Stomach (tissue), 9 donors: ENCODE results near the gene CLCN6. TPM values are rescaled to one million over a fixed set of nuclear protein-coding genes. Genes with fewer than 3 reads are reported as not detected.

Experiments
- DNase-seq, 2 donors: peaks; one replicate each; pipeline versions ENCODE4 v3.0.0 to v3.0.0-alpha.2; 2013 to 2019
- H3K27ac ChIP-seq, 5 donors: fragments of 200-600 bp in 4 of 5; sonication (generic) in 4 of 5; one replicate each; pipeline ENCODE4 v1.5.1; 2013 to 2019; ENCODE audit warnings: mild to moderate bottlenecking in 1 of 5, moderate library complexity in 1 of 5
- H3K27me3 ChIP-seq, 3 donors: fragments of 200-600 bp; sonication (generic); one replicate each; pipeline ENCODE4 v1.5.1; 2017 to 2019; ENCODE audit warnings: mixed run types in 1 of 3
- H3K36me3 ChIP-seq, 4 donors: fragments of 200-600 bp; sonication (generic); 1 replicate in 3 of 4; 2 replicates in 1 of 4; pipeline ENCODE4 v1.5.1; 2016 to 2019
- H3K4me1 ChIP-seq, 4 donors: fragments of 200-600 bp; sonication (generic); one replicate each; pipeline ENCODE4 v1.5.1; 2016 to 2019
- H3K4me3 ChIP-seq, 4 donors: fragments of 200-600 bp; sonication (generic) in 3 of 4; one replicate each; pipeline ENCODE4 v1.5.1; 2016 to 2019; ENCODE audit warnings: mild to moderate bottlenecking in 1 of 4
- H3K9me3 ChIP-seq, 4 donors: fragments of 200-600 bp; sonication (generic); one replicate each; pipeline ENCODE4 v1.5.1; 2016 to 2019
- EP300 ChIP-seq: sonication (generic); formaldehyde crosslinking; IDR thresholded peaks from one replicate; pipeline ENCODE4 v1.6.1; 2017; ENCODE audit warnings: antibody characterized with exemption
- POLR2A ChIP-seq, 4 donors: fragments of 450-650 bp; IDR thresholded peaks; one replicate each; pipeline ENCODE4 v1.6.1; 2016; ENCODE audit warnings: antibody characterized with exemption in 4 of 4, control low read depth in 2 of 4, mild to moderate bottlenecking in 1 of 4, moderate library complexity in 1 of 4
- POLR2AphosphoS5 ChIP-seq, 3 donors: sonication (generic); formaldehyde crosslinking; IDR thresholded peaks; one replicate each; pipeline ENCODE4 v1.6.1; 2016; ENCODE audit warnings: antibody characterized with exemption in 3 of 3
- WGBS, 5 donors: extraction: QIAGEN DNeasy Blood & Tissue Kit in 3 of 5; methylation state at CpG; one replicate each; pipeline versions ENCODE4 v1.1.5 to v1.1.7; 2013 to 2018; 5-methylcytosine and 5-hydroxymethylcytosine counted together
- intact Hi-C: fragments of 100-400 bp; cut with DNase I; formaldehyde crosslinking; loops from one replicate; pipeline ENCODE4 v1.15.1; 2023; ENCODE audit warnings: low total_unique reads
- polyA plus RNA-seq, 3 donors: library from polyadenylated mRNA; stranded (reverse); fragments of 200-250 nt; gene quantifications; one replicate each; pipeline ENCODE4 v1.2.3, GENCODE V29; 2013
- total RNA-seq, 5 donors: library from RNA; depleted of rRNA; stranded (reverse); fragments of >200 nt; gene quantifications; one replicate each; pipeline versions ENCODE4 v1.1.0 to v1.2.3, GENCODE V29; 2014 to 2016
- TF ChIP-seq, protein P1 (sequence below), 7 experiments: fragments of 450-650 bp in 4 of 7; fragments of 200-600 bp in 3 of 7; sonication (generic) in 3 of 7; IDR thresholded peaks; one replicate each; pipeline ENCODE4 v1.5.1; 2016 to 2019; ENCODE audit warnings: antibody characterized with exemption in 7 of 7, control low read depth in 2 of 7, mild to moderate bottlenecking in 1 of 7
- donor health status: healthy with polysubstance abuse.
- donor health status: Bipolar disorder and iron deficiency.
- donor health status: healthy.

CLCN6 gene
- total and polyA plus RNA-seq, 8 donors = 4.1 to 49.6 (median 10.2) TPM

DNA sequence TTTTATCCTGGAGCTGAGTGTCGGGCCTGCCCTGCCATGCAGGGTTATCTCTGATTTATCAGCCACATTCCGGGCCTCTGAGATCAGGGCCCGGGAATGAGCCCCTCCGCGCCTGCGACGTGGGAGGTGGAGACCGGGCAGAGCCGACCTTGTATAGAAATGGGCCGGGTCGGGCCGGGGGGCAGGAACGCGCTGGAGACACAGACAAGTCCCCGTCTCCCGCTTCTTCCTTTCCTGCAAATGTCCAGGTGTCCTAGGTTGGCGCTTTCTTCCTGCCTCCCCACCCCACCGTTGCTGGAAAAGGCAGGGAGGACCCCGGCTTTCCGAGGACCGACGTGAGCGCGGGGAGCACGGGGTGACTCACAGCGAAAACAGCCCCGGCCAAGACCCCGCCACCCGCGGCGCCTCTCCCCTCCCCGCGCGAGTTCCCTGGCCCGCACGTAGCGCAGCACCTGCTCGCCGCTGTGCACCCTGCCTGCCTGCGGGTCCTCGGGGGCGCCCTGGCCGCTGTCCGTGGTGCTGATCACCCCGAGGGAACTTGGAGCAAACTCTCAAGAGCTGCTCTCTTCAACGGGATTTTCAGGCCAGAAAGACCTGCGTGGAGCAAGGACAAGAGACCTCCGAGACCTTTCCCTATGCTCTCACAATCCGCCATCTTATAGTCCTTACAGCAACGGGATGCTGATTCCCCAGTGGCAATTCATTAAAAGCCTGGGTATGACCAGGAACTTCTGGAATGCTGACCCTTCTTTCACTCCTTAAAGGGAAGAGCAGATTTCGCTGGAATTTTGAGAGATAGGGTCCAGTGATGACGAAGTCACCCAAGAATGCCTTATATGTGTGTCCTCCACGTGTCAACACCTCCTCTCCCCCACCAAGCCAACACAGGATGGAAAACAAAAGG lies 53.2 kb downstream of the CLCN6 start:
- WGBS, 5 donors = 4 to 7% (median 5%) methylated on average over 17 to 53 of the region's 53 CpGs
- intact Hi-C loops = no loop called here
- Histone ChIP-seq H3K36me3 (no peaks in the 10 kb centered on the region), H3K4me1 (peaks cover 5 to 10% (median 8%) of the 10 kb centered on the region in 4 donors), H3K27ac (no peak overlapping the region), H3K9me3 (no peaks in the 10 kb centered on the region), H3K27me3 (peaks cover 0 to 99% (median 49%) of the 10 kb centered on the region in 3 donors), H3K4me3 (no peak overlapping the region)
- TF ChIP-seq, protein P1, sequence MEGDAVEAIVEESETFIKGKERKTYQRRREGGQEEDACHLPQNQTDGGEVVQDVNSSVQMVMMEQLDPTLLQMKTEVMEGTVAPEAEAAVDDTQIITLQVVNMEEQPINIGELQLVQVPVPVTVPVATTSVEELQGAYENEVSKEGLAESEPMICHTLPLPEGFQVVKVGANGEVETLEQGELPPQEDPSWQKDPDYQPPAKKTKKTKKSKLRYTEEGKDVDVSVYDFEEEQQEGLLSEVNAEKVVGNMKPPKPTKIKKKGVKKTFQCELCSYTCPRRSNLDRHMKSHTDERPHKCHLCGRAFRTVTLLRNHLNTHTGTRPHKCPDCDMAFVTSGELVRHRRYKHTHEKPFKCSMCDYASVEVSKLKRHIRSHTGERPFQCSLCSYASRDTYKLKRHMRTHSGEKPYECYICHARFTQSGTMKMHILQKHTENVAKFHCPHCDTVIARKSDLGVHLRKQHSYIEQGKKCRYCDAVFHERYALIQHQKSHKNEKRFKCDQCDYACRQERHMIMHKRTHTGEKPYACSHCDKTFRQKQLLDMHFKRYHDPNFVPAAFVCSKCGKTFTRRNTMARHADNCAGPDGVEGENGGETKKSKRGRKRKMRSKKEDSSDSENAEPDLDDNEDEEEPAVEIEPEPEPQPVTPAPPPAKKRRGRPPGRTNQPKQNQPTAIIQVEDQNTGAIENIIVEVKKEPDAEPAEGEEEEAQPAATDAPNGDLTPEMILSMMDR (IDR thresholded peaks at IDR 0.05) = peak in 1 of 7 experiments; percentile 10
- no peak for TF ChIP-seq POLR2A (IDR thresholded peaks at IDR 0.05)
- peak; percentile 65 to 93 for DNase-seq

DNA sequence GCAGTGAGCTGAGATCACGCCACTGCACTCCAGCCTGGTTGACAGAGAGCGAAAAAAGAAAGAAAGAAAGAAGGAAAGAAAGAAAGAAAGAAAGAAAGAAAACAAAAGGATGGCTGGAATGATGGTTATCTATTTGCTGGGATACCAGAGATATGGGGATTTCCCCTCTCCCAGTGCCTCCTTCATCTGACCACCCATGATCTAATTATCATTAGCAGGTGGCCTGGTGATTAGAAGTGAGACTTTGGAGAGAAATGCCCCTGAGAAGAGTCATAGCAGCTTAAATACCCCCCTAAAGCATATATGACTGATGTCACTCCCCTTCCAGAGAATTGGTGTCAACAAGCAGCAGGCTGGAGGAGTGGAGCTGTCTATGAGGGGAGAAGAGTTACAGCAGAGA lies 54.1 kb downstream of the CLCN6 start:
- Histone ChIP-seq H3K4me3 (no peak overlapping the region), H3K4me1 (peaks cover 5 to 10% (median 8%) of the 10 kb centered on the region in 4 donors), H3K27ac (no peak overlapping the region), H3K9me3 (no peaks in the 10 kb centered on the region), H3K36me3 (no peaks in the 10 kb centered on the region), H3K27me3 (peaks cover 0 to 95% (median 49%) of the 10 kb centered on the region in 3 donors)
- TF ChIP-seq, protein P1 (IDR thresholded peaks at IDR 0.05) = no peak
- 60 to 94% (median 64%) methylated on average over 2 of the region's 2 CpGs for WGBS, 5 donors
- intact Hi-C loops = no loop called here
- no peak for DNase-seq

DNA sequence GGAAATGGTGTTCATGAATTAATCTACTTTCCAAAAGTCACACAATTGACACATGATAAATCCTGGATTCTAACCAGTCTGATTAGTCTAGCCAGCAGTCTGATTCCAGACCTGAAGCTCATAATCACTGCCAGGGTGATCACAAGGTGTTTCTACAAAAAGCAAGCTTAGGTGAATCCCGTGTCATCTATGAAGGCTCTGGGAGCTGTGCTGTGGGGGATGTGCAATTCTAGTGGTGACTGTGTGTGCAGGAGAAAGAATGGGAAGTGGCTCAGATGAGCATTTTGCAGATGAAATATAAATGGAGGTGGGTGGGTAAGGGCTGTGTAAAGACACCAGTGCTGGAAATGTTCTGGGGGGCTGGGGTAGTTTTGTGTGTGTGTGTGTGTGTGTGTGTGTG lies 54.6 kb downstream of the CLCN6 start:
- Histone ChIP-seq H3K36me3 (no peaks in the 10 kb centered on the region), H3K27ac (no peak overlapping the region), H3K4me1 (peaks cover 5 to 10% (median 8%) of the 10 kb centered on the region in 4 donors), H3K9me3 (no peaks in the 10 kb centered on the region), H3K4me3 (no peak overlapping the region), H3K27me3 (peaks cover 0 to 90% (median 49%) of the 10 kb centered on the region in 3 donors)
- DNase-seq = no peak
- 53 to 85% (median 67%) methylated on average over 1 of the region's 1 CpG for WGBS, 5 donors
- TF ChIP-seq, protein P1 (IDR thresholded peaks at IDR 0.05) = no peak
- TF ChIP-seq POLR2AphosphoS5 (IDR thresholded peaks at IDR 0.05) (no peak), POLR2A (IDR thresholded peaks at IDR 0.05) (no peak), EP300 (no peak)
- intact Hi-C loops = no loop called here

DNA sequence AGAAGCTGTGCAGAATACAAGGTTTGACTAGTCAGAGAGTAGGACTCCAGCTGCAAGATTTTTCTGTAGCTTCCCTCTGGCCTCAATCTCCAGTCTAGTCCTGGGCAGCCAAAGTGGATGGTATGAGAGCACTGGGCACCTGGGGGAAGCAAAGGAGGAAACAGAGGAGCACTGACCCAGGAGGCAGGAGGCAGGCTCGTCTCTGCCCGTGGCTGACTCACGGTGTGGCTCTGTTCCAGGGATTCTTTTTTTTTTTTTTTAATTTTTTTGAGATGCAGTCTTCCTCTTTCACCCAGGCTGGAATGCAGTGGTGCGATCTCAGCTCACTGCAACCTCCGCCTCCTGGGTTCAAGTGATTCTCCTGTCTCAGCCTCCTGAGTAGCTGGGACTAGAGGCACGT lies 56.9 kb downstream of the CLCN6 start:
- Histone ChIP-seq H3K27ac (no peak overlapping the region), H3K36me3 (no peaks in the 10 kb centered on the region), H3K9me3 (no peaks in the 10 kb centered on the region), H3K4me3 (no peak overlapping the region), H3K4me1 (peaks cover 5 to 10% (median 8%) of the 10 kb centered on the region in 4 donors), H3K27me3 (peaks cover 0 to 68% (median 34%) of the 10 kb centered on the region in 3 donors)
- WGBS, 5 donors = 41 to 54% (median 47%) methylated on average over 6 of the region's 6 CpGs
- no peak for DNase-seq
- TF ChIP-seq, protein P1 (IDR thresholded peaks at IDR 0.05) = no peak
- TF ChIP-seq POLR2AphosphoS5 (IDR thresholded peaks at IDR 0.05) = no peak
- no peak for TF ChIP-seq EP300
- no peak for TF ChIP-seq POLR2A (IDR thresholded peaks at IDR 0.05)
- intact Hi-C loops = no loop called here
